HG03565 (cell line): Measurements from ENCODE around the gene FMN1.

ENCODE experiments used
- ATAC-seq: cut with Tn5 transposase; IDR thresholded peaks from one replicate; pipeline ENCODE4 v1.9.1; 2021; ENCODE audit warnings: mild to moderate bottlenecking, moderate library complexity; ENCODE audit not compliant: unreplicated experiment

Gene FMN1

GRCh38 chr15:33158366-33158765 lies 36.1 kb downstream of the FMN1 start:
- no peak for ATAC-seq

GRCh38 chr15:33157371-33158037 lies 37.0 kb downstream of the FMN1 start:
- no peak for ATAC-seq

GRCh38 chr15:33155691-33156420 lies 38.7 kb downstream of the FMN1 start:
- ATAC-seq, result no peak

GRCh38 chr15:33154351-33155166 lies 40.0 kb downstream of the FMN1 start:
- no peak for ATAC-seq

- no peak for ATAC-seq
These were observed 41.0 kb downstream of the FMN1 start for GRCh38 chr15:33153548-33153947.

GRCh38 chr15:33152502-33153109 lies 41.9 kb downstream of the FMN1 start:
- ATAC-seq, result no peak

GRCh38 chr15:33150971-33151370 lies 43.5 kb downstream of the FMN1 start:
- no peak for ATAC-seq

- ATAC-seq, result no peak
These were observed 44.0 kb downstream of the FMN1 start for GRCh38 chr15:33150431-33150941.

GRCh38 chr15:33149919-33150318 lies 44.6 kb downstream of the FMN1 start:
- no peak for ATAC-seq

- no peak for ATAC-seq
These were observed 46.3 kb downstream of the FMN1 start for GRCh38 chr15:33148129-33148751.

- no peak for ATAC-seq
These were observed 48.5 kb downstream of the FMN1 start for GRCh38 chr15:33146051-33146450.

GRCh38 chr15:33145447-33145846 lies 49.1 kb downstream of the FMN1 start:
- ATAC-seq, result no peak

GRCh38 chr15:33142708-33143107 lies 51.8 kb downstream of the FMN1 start:
- ATAC-seq, result no peak

- no peak for ATAC-seq
These were observed 56.5 kb downstream of the FMN1 start for GRCh38 chr15:33138000-33138399.

- no peak for ATAC-seq
These were observed 57.4 kb downstream of the FMN1 start for GRCh38 chr15:33137101-33137500.

GRCh38 chr15:33136353-33136752 lies 58.2 kb downstream of the FMN1 start:
- ATAC-seq, result no peak

- no peak for ATAC-seq
These were observed 59.1 kb downstream of the FMN1 start for GRCh38 chr15:33135355-33135781.

GRCh38 chr15:33132722-33133345 lies 61.7 kb downstream of the FMN1 start:
- no peak for ATAC-seq

- no peak for ATAC-seq
These were observed 62.3 kb downstream of the FMN1 start for GRCh38 chr15:33132233-33132580.

GRCh38 chr15:33131552-33132232 lies 62.8 kb downstream of the FMN1 start:
- ATAC-seq, result no peak
